Measurements from ENCODE around the gene PTCD2.

DNA sequence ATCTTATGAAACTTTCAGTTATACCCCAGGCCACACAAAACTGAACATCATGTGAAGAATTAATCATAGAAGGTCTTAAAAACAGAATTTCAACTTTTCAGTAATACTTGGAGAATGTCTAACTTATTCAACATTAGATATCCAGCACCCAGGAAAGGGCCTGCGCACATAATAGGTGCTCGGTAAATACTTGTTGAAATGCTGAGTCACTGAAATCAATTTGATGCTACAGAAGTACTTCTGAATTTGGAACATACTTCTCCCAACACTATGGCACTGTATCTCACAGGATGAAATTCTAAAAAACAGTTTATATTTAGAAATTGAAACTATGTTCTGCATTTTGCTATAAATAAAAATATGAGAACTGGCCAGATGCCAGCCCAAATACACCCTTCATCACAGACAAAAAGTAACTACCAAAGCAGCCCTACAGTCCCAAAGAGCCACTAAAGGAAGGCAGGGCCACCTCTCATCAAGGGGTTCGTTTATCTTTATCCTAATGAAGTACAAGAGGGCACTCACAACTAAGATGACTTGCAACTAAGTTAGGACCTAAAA, 26.6 kb upstream of the PTCD2 start:
- TF ChIP-seq, protein P1, sequence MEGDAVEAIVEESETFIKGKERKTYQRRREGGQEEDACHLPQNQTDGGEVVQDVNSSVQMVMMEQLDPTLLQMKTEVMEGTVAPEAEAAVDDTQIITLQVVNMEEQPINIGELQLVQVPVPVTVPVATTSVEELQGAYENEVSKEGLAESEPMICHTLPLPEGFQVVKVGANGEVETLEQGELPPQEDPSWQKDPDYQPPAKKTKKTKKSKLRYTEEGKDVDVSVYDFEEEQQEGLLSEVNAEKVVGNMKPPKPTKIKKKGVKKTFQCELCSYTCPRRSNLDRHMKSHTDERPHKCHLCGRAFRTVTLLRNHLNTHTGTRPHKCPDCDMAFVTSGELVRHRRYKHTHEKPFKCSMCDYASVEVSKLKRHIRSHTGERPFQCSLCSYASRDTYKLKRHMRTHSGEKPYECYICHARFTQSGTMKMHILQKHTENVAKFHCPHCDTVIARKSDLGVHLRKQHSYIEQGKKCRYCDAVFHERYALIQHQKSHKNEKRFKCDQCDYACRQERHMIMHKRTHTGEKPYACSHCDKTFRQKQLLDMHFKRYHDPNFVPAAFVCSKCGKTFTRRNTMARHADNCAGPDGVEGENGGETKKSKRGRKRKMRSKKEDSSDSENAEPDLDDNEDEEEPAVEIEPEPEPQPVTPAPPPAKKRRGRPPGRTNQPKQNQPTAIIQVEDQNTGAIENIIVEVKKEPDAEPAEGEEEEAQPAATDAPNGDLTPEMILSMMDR (IDR thresholded peaks at IDR 0.05; ENCODE audit: insufficient read depth, low read length) = no peak
- TF ChIP-seq, protein P2, sequence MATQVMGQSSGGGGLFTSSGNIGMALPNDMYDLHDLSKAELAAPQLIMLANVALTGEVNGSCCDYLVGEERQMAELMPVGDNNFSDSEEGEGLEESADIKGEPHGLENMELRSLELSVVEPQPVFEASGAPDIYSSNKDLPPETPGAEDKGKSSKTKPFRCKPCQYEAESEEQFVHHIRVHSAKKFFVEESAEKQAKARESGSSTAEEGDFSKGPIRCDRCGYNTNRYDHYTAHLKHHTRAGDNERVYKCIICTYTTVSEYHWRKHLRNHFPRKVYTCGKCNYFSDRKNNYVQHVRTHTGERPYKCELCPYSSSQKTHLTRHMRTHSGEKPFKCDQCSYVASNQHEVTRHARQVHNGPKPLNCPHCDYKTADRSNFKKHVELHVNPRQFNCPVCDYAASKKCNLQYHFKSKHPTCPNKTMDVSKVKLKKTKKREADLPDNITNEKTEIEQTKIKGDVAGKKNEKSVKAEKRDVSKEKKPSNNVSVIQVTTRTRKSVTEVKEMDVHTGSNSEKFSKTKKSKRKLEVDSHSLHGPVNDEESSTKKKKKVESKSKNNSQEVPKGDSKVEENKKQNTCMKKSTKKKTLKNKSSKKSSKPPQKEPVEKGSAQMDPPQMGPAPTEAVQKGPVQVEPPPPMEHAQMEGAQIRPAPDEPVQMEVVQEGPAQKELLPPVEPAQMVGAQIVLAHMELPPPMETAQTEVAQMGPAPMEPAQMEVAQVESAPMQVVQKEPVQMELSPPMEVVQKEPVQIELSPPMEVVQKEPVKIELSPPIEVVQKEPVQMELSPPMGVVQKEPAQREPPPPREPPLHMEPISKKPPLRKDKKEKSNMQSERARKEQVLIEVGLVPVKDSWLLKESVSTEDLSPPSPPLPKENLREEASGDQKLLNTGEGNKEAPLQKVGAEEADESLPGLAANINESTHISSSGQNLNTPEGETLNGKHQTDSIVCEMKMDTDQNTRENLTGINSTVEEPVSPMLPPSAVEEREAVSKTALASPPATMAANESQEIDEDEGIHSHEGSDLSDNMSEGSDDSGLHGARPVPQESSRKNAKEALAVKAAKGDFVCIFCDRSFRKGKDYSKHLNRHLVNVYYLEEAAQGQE (IDR thresholded peaks at IDR 0.05; ENCODE audit: insufficient replicate concordance, low read depth) = no peak
- TF ChIP-seq SPI1 (IDR thresholded peaks at IDR 0.05; ENCODE audit: borderline replicate concordance, low read depth) = no peak

All from HL-60 (cell line).